ENCODE results near the gene APBA2. TPM values are rescaled to one million over a fixed set of nuclear protein-coding genes. Genes with fewer than 3 reads are reported as not detected.
"Not testable (repeated sequence)": the region's sequence is repeated elsewhere in the genome, so short reads cannot be mapped to it uniquely, and the experiment has no call there.

APBA2 gene
- total RNA-seq, 3 donors from 2014 or later, result 0.64 to 6.9 (median 5.0) TPM

- TF ChIP-seq POLR2A (IDR thresholded peaks at IDR 0.05) (no peak), POLR2AphosphoS5 (IDR thresholded peaks at IDR 0.05) (no peak)
- TF ChIP-seq, protein P1, sequence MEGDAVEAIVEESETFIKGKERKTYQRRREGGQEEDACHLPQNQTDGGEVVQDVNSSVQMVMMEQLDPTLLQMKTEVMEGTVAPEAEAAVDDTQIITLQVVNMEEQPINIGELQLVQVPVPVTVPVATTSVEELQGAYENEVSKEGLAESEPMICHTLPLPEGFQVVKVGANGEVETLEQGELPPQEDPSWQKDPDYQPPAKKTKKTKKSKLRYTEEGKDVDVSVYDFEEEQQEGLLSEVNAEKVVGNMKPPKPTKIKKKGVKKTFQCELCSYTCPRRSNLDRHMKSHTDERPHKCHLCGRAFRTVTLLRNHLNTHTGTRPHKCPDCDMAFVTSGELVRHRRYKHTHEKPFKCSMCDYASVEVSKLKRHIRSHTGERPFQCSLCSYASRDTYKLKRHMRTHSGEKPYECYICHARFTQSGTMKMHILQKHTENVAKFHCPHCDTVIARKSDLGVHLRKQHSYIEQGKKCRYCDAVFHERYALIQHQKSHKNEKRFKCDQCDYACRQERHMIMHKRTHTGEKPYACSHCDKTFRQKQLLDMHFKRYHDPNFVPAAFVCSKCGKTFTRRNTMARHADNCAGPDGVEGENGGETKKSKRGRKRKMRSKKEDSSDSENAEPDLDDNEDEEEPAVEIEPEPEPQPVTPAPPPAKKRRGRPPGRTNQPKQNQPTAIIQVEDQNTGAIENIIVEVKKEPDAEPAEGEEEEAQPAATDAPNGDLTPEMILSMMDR (IDR thresholded peaks at IDR 0.05), result no peak
- Histone ChIP-seq H3K27me3 (no peaks in the 10 kb centered on the region), H3K27ac (no peak overlapping the region), H3K4me3 (no peak overlapping the region), H3K9me3 (no peaks in the 10 kb centered on the region), H3K4me1 (no peaks in the 10 kb centered on the region), H3K36me3 (no peaks in the 10 kb centered on the region)
- intact Hi-C loops (cut with DNase I; ENCODE audit: low total_unique reads), result no loop called here
- DNase-seq (ENCODE audit: low spot score in 2 of 2), result no peak
Measured at GRCh38 chr15:29021857-29022256, 136.1 kb downstream of the APBA2 start.

- DNase-seq (ENCODE audit: low spot score in 2 of 2), result no peak
- Histone ChIP-seq H3K36me3 (no peaks in the 10 kb centered on the region), H3K9me3 (no peaks in the 10 kb centered on the region), H3K27ac (no peak overlapping the region), H3K27me3 (no peaks in the 10 kb centered on the region), H3K4me3 (no peak overlapping the region), H3K4me1 (no peaks in the 10 kb centered on the region)
- no peak for TF ChIP-seq POLR2AphosphoS5 (IDR thresholded peaks at IDR 0.05)
- TF ChIP-seq POLR2A (IDR thresholded peaks at IDR 0.05), result no peak
- TF ChIP-seq, protein P1 (IDR thresholded peaks at IDR 0.05), result no peak
- intact Hi-C loops (cut with DNase I; ENCODE audit: low total_unique reads), result no loop called here
Measured at GRCh38 chr15:29024662-29025061, 138.9 kb downstream of the APBA2 start.

DNA sequence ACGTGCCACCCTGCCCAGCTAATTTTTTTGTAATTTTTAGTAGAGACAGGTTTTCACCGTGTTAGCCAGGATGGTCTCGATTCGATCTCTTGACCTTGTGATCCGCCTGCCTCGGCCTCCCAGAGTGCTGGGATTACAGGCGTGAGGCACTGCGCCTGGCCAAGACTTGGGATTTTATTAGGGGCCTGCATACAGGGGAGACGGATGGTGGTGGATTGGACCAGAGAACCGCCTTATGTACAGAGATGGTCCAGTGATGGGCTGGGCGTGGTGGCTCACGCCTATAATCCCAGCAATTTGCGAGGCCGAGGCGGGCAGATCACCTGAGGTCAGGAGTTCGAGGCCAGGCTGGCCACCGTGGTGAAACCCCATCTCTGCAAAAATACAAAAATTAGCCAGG, 139.6 kb downstream of the APBA2 start:
- H3K4me1 ChIP-seq; intact Hi-C loops (cut with DNase I; ENCODE audit: low total_unique reads); H3K4me3 ChIP-seq; H3K9me3 ChIP-seq; H3K27ac ChIP-seq; H3K27me3 ChIP-seq; DNase-seq (ENCODE audit: low spot score in 2 of 2); H3K36me3 ChIP-seq: not testable (repeated sequence)

DNA sequence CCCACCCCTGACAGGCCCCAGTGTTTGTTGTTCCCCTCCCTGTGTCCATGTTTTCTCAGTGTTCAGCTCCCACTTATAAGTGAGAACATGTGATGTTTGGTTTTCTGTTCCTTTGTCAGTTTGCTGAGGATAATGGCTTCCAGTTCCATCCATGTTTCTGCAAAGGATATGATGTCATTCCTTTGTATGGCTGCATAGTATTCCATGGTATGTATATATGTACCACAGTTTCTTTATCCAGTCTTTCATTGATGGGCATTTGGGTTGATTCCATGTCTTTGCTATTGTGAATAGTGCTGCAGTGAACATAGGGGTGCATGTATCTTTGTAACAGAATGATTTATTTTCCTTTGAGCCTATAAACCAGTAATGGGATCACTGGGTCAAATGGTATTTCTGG, 142.4 kb downstream of the APBA2 start:
- intact Hi-C loops (cut with DNase I; ENCODE audit: low total_unique reads); H3K9me3 ChIP-seq; H3K27me3 ChIP-seq; H3K4me1 ChIP-seq; H3K27ac ChIP-seq; H3K4me3 ChIP-seq; DNase-seq (ENCODE audit: low spot score in 2 of 2); H3K36me3 ChIP-seq: not testable (repeated sequence)

- H3K36me3 ChIP-seq, result no peaks in the 10 kb centered on the region
- no peak overlapping the region for H3K27ac ChIP-seq
- H3K9me3 ChIP-seq, result peaks cover 0 to 7% of the 10 kb centered on the region in 2 donors
- no peak overlapping the region for H3K4me3 ChIP-seq
- no peak for TF ChIP-seq POLR2A (IDR thresholded peaks at IDR 0.05)
- TF ChIP-seq, protein P1 (IDR thresholded peaks at IDR 0.05), result no peak
- TF ChIP-seq POLR2AphosphoS5 (IDR thresholded peaks at IDR 0.05), result no peak
- no peaks in the 10 kb centered on the region for H3K27me3 ChIP-seq
- no peak for DNase-seq (ENCODE audit: low spot score in 2 of 2)
- intact Hi-C loops (cut with DNase I; ENCODE audit: low total_unique reads), result no loop called here
- H3K4me1 ChIP-seq, result no peaks in the 10 kb centered on the region
Measured at GRCh38 chr15:29029651-29030195, 143.9 kb downstream of the APBA2 start.

- Histone ChIP-seq H3K4me1 (no peaks in the 10 kb centered on the region), H3K36me3 (no peaks in the 10 kb centered on the region)
- intact Hi-C loops (cut with DNase I; ENCODE audit: low total_unique reads), result no loop called here
Measured at GRCh38 chr15:29031502-29032228, 145.9 kb downstream of the APBA2 start.

More at GRCh38 chr15:29031502-29032228, 145.9 kb downstream of the APBA2 start:
- Histone ChIP-seq H3K27ac (no peak overlapping the region), H3K4me3 (no peak overlapping the region), H3K27me3 (no peaks in the 10 kb centered on the region), H3K9me3 (peaks cover 0 to 7% of the 10 kb centered on the region in 2 donors)
- no peak for DNase-seq (ENCODE audit: low spot score in 2 of 2)
- TF ChIP-seq POLR2A (IDR thresholded peaks at IDR 0.05) (no peak), POLR2AphosphoS5 (IDR thresholded peaks at IDR 0.05) (no peak)
- TF ChIP-seq, protein P1 (IDR thresholded peaks at IDR 0.05), result no peak
